Mesenchymal stem cell (in vitro differentiated cells and primary cell): ENCODE measurements around the gene SLC35E1.

Source experiments
- DNase-seq: peaks from one replicate; pipeline ENCODE4 v3.0.0-alpha.2; 2013
- H2AFZ ChIP-seq: one replicate; pipeline ENCODE4 v1.6.1; 2013; ENCODE audit warnings: low read depth, mild to moderate bottlenecking, control low read depth, inconsistent platforms, low read length, moderate library complexity
- H2AK5ac ChIP-seq: 2 replicates; pipeline ENCODE4 v1.6.1; 2013; ENCODE audit warnings: low read length, moderate library complexity, mild to moderate bottlenecking, inconsistent platforms; ENCODE audit not compliant: severe bottlenecking
- H2BK120ac ChIP-seq: one replicate; pipeline ENCODE4 v1.6.1; 2013; ENCODE audit warnings: low read depth, mild to moderate bottlenecking, inconsistent platforms, low read length, moderate library complexity
- H2BK12ac ChIP-seq, 2 experiments: one replicate each; pipeline ENCODE4 v1.6.1; 2013; ENCODE audit warnings: inconsistent platforms in 2 of 2, low read length in 2 of 2, mild to moderate bottlenecking in 2 of 2, moderate library complexity in 2 of 2, control low read depth in 1 of 2
- H2BK15ac ChIP-seq: one replicate; pipeline ENCODE4 v1.6.1; 2013; ENCODE audit warnings: mild to moderate bottlenecking, low read depth, inconsistent platforms; ENCODE audit not compliant: poor library complexity, severe bottlenecking
- H2BK5ac ChIP-seq: 2 replicates; pipeline ENCODE4 v1.6.1; 2013; ENCODE audit warnings: low read depth, mild to moderate bottlenecking, low read length, control low read depth, inconsistent platforms; ENCODE audit not compliant: poor library complexity, severe bottlenecking
- H3K14ac ChIP-seq, 2 experiments: one replicate each; pipeline ENCODE4 v1.6.1; 2013; ENCODE audit warnings: inconsistent platforms in 2 of 2, low read length in 2 of 2, control low read depth in 1 of 2, mild to moderate bottlenecking in 1 of 2, moderate library complexity in 1 of 2
- H3K18ac ChIP-seq, 2 experiments: one replicate each; pipeline ENCODE4 v1.6.1; 2013; ENCODE audit warnings: inconsistent platforms in 2 of 2, low read length in 2 of 2, control low read depth in 1 of 2, low read depth in 1 of 2, mild to moderate bottlenecking in 1 of 2
- H3K23ac ChIP-seq, 2 experiments: one replicate each; pipeline ENCODE4 v1.6.1; 2013; ENCODE audit warnings: inconsistent platforms in 2 of 2, low read length in 2 of 2, mild to moderate bottlenecking in 2 of 2, moderate library complexity in 2 of 2, control low read depth in 1 of 2
- H3K27ac ChIP-seq: 2 replicates; pipeline ENCODE4 v1.5.1; 2013; ENCODE audit warnings: mild to moderate bottlenecking, moderate library complexity, low read length, control low read depth, inconsistent platforms; ENCODE audit not compliant: poor library complexity, severe bottlenecking
- H3K27me3 ChIP-seq, 2 experiments: 2 replicates each; pipeline versions ENCODE4 v1.6.1 to v1.7.0; 2013; ENCODE audit warnings: low read length in 2 of 2, mild to moderate bottlenecking in 2 of 2, moderate library complexity in 2 of 2, control low read depth in 1 of 2, inconsistent platforms in 1 of 2; ENCODE audit not compliant: control insufficient read depth in 1 of 2, insufficient read depth in 1 of 2
- H3K36me3 ChIP-seq, 2 experiments: 2 replicates each; pipeline versions ENCODE4 v1.6.1 to v1.7.0; 2013; ENCODE audit warnings: low read length in 2 of 2, control low read depth in 1 of 2, inconsistent platforms in 1 of 2, low read depth in 1 of 2, mild to moderate bottlenecking in 1 of 2; ENCODE audit not compliant: insufficient read depth in 2 of 2, control insufficient read depth in 1 of 2
- H3K4ac ChIP-seq, 2 experiments: one replicate each; pipeline ENCODE4 v1.6.1; 2013; ENCODE audit warnings: inconsistent platforms in 2 of 2, low read length in 2 of 2, mild to moderate bottlenecking in 2 of 2, moderate library complexity in 2 of 2, control low read depth in 1 of 2, low read depth in 1 of 2
- H3K4me1 ChIP-seq: 2 replicates; pipeline ENCODE4 v1.6.1; 2013; ENCODE audit warnings: low read depth, low read length, control low read depth; ENCODE audit not compliant: control insufficient read depth, insufficient read depth
- H3K4me2 ChIP-seq: 2 replicates; pipeline ENCODE4 v1.6.1; 2013; ENCODE audit warnings: low read length, mild to moderate bottlenecking, inconsistent platforms; ENCODE audit not compliant: poor library complexity, severe bottlenecking
- H3K4me3 ChIP-seq, 2 experiments: 2 replicates each; pipeline versions ENCODE4 v1.5.1 to v1.7.0; 2013; ENCODE audit warnings: low read length in 2 of 2, mild to moderate bottlenecking in 2 of 2, control low read depth in 1 of 2, low read depth in 1 of 2; ENCODE audit not compliant: insufficient read depth in 1 of 2
- H3K79me1 ChIP-seq: replicated peaks from 2 replicates; pipeline ENCODE4 v1.6.1; 2013; ENCODE audit warnings: mild to moderate bottlenecking, control low read depth, low read length, inconsistent platforms; ENCODE audit not compliant: poor library complexity, severe bottlenecking
- H3K9ac ChIP-seq: 2 replicates; pipeline ENCODE4 v1.7.0; 2013; ENCODE audit warnings: mild to moderate bottlenecking, low read length, moderate library complexity
- H3K9me3 ChIP-seq: 2 replicates; pipeline ENCODE4 v1.7.0; 2013; ENCODE audit warnings: mild to moderate bottlenecking, low read length; ENCODE audit not compliant: control insufficient read depth
- H4K8ac ChIP-seq: one replicate; pipeline ENCODE4 v1.6.1; 2013; ENCODE audit warnings: inconsistent platforms, mild to moderate bottlenecking, low read length, moderate library complexity
- H4K91ac ChIP-seq: one replicate; pipeline ENCODE4 v1.6.1; 2013; ENCODE audit warnings: mild to moderate bottlenecking, low read length, inconsistent platforms
- WGBS: methylation state at CpG from one replicate; pipeline ENCODE4 v1.1.7; 2013; ENCODE audit warnings: mixed read lengths; 5-methylcytosine and 5-hydroxymethylcytosine counted together

The SLC35E1 gene

DNA sequence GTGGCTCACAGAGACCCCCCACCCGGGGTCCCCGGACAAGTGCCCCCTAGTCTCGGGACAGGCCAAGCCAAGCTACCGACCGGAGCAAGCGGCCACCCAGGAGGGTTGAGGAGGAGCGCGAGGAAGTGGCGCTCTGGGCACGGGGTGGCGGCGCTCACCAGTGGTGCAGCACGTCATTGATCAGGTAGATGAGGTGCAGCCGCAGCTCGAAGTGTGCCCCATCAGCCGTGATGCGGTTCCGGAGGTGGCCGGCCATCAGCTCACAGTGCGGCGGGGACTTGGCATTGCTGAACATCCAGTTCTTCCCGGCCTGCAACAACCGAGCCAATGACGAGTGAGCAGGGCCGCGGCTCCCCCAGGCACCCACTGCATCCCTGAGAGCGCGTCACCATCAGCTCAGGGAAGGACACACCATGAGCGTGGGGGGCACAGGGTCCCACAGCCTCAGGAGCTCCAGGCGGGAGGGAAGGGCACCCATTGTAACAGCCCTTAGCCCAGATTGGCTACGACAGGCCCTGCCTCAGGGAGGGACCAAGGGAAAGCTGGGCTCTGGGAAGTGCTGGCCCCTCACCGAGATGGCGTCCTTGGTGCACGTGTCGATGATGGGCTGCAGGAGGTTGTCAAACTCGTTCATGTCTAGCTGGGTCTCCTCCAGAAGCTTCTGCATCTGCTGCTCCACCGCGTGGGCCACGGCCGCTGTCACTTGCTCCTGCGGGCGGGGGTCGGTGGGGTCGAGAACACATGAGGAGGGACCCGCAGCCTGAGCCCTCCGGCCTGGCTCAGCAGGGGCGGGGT lies 39.6 kb downstream of the SLC35E1 start:
- no peak overlapping the region for H3K18ac ChIP-seq
- no peak overlapping the region for H3K9ac ChIP-seq
- H2BK120ac ChIP-seq, result no peak overlapping the region
- H3K4me1 ChIP-seq, result no peaks in the 10 kb centered on the region
- H2AK5ac ChIP-seq, result no peak overlapping the region
- H3K4me3 ChIP-seq, result no peak overlapping the region
- no peak overlapping the region for H3K4ac ChIP-seq
- no peak overlapping the region for H3K27ac ChIP-seq
- peaks cover 95 to 99% of the 10 kb centered on the region in 2 experiments for H3K36me3 ChIP-seq
- no peak overlapping the region for H3K14ac ChIP-seq
- 98% methylated on average over 47 of the region's 47 CpGs for WGBS
- no peak for DNase-seq
- H3K9me3 ChIP-seq, result no peaks in the 10 kb centered on the region
- no peak overlapping the region for H2BK5ac ChIP-seq
- H4K91ac ChIP-seq, result no peak overlapping the region
- H3K79me1 ChIP-seq, result peaks cover 52% of the 10 kb centered on the region
- no peak overlapping the region for H3K23ac ChIP-seq
- no peak overlapping the region for H2BK12ac ChIP-seq
- H2AFZ ChIP-seq, result no peak overlapping the region
- H3K4me2 ChIP-seq, result no peak overlapping the region
- no peak overlapping the region for H4K8ac ChIP-seq
- H3K27me3 ChIP-seq, result no peaks in the 10 kb centered on the region
- H2BK15ac ChIP-seq, result no peak overlapping the region

DNA sequence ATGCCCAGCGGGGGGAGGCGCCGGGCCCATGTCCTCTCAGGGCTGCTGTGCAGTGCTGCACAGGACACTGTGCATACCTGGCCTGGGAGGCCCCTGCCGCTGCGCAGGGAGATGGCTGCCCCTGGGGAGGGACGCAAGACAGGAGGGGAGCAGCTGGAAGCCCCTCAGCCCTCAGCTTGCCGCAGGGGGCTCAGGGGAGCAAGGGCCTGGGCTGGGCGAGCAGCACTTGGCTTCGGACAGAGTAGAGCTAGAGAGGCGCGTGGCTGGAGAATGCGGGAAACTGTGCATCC lies 40.9 kb downstream of the SLC35E1 start:
- Histone ChIP-seq H2BK120ac (no peak overlapping the region), H3K27ac (no peak overlapping the region), H3K4me2 (no peak overlapping the region), H3K9ac (no peak overlapping the region), H3K79me1 (peaks cover 60% of the 10 kb centered on the region), H2AFZ (no peak overlapping the region), H3K36me3 (peaks cover 95 to 99% of the 10 kb centered on the region in 2 experiments), H2BK15ac (no peak overlapping the region), H2BK12ac (no peak overlapping the region), H3K23ac (no peak overlapping the region), H2AK5ac (no peak overlapping the region), H3K27me3 (no peaks in the 10 kb centered on the region), H3K14ac (no peak overlapping the region), H3K9me3 (no peaks in the 10 kb centered on the region), H4K8ac (no peak overlapping the region), H3K4me1 (no peaks in the 10 kb centered on the region), H3K4ac (no peak overlapping the region), H4K91ac (no peak overlapping the region), H2BK5ac (no peak overlapping the region), H3K4me3 (no peak overlapping the region), H3K18ac (no peak overlapping the region)
- 97% methylated on average over 12 of the region's 12 CpGs for WGBS
- no peak for DNase-seq

- Histone ChIP-seq H2BK120ac (no peak overlapping the region), H3K4me2 (no peak overlapping the region), H3K79me1 (peaks cover 60% of the 10 kb centered on the region), H3K18ac (no peak overlapping the region), H4K8ac (no peak overlapping the region), H2BK15ac (no peak overlapping the region), H3K27me3 (no peaks in the 10 kb centered on the region), H4K91ac (no peak overlapping the region), H3K4ac (no peak overlapping the region), H2AK5ac (no peak overlapping the region), H3K36me3 (peaks cover 95 to 99% of the 10 kb centered on the region in 2 experiments), H3K4me3 (no peak overlapping the region), H3K9ac (no peak overlapping the region), H3K14ac (no peak overlapping the region), H3K23ac (no peak overlapping the region), H2AFZ (no peak overlapping the region), H3K4me1 (no peaks in the 10 kb centered on the region), H3K9me3 (no peaks in the 10 kb centered on the region), H2BK12ac (no peak overlapping the region), H2BK5ac (no peak overlapping the region), H3K27ac (no peak overlapping the region)
- WGBS, result 97% methylated on average over 38 of the region's 43 CpGs
- DNase-seq, result no peak
Observed at GRCh38 chr19:16530540-16531379, 41.5 kb downstream of the SLC35E1 start.

DNA sequence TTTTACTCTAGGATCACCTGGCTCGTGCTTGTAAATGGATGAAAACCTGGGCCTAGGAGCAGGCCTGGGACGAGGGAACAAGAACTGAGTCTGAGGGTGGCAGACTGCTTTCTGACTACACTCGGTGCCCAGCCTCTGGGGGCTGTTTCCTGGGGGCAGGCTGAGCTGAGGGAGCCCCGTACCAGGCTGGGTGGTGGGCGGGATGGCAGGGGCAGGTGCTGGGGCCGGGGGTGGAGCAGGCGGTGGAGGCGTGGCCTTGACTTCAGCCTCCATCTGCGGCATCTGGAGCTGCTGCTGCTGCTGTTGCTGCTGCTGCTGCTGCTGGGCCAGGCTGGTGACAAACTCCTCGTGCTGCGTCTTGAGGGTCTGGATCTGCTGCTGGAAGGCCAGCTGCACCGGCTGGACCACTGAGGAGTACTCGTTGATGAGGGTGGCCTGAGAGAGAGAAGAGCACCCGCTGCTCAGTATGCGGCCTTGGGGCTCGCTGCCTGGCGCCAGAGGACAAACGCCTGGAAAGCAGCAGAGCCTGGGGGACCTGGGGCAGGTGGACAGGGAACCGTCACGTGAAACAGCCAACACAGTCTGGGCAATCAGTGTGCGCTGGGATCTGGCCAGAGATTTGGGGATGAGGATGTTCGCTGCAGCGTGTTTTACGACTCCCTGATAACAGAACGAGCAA lies 42.6 kb downstream of the SLC35E1 start:
- H3K23ac ChIP-seq, result no peak overlapping the region
- H3K79me1 ChIP-seq, result peaks cover 63% of the 10 kb centered on the region
- no peak overlapping the region for H4K91ac ChIP-seq
- no peaks in the 10 kb centered on the region for H3K9me3 ChIP-seq
- H2BK5ac ChIP-seq, result no peak overlapping the region
- no peak overlapping the region for H2BK15ac ChIP-seq
- no peak overlapping the region for H2BK12ac ChIP-seq
- H2BK120ac ChIP-seq, result no peak overlapping the region
- no peak overlapping the region for H3K9ac ChIP-seq
- no peaks in the 10 kb centered on the region for H3K27me3 ChIP-seq
- no peak overlapping the region for H2AK5ac ChIP-seq
- H3K4me3 ChIP-seq, result no peak overlapping the region
- H3K18ac ChIP-seq, result no peak overlapping the region
- peaks cover 2% of the 10 kb centered on the region for H3K4me1 ChIP-seq
- H4K8ac ChIP-seq, result no peak overlapping the region
- WGBS, result 95% methylated on average over 25 of the region's 25 CpGs
- no peak overlapping the region for H3K4me2 ChIP-seq
- no peak overlapping the region for H2AFZ ChIP-seq
- no peak for DNase-seq
- H3K27ac ChIP-seq, result no peak overlapping the region
- H3K14ac ChIP-seq, result no peak overlapping the region
- H3K4ac ChIP-seq, result no peak overlapping the region
- H3K36me3 ChIP-seq, result peaks cover 95 to 99% of the 10 kb centered on the region in 2 experiments
